ENCODE data around the gene FAM81A.
"Not testable (repeated sequence)": the region's sequence is repeated elsewhere in the genome, so short reads cannot be mapped to it uniquely, and the experiment has no call there.

The FAM81A gene

GRCh38 chr15:59406446-59406845, 31.5 kb upstream of the FAM81A start:
- Histone ChIP-seq H3K9me3 (ENCODE audit: low read length) (no peaks in the 10 kb centered on the region), H3K4me3 (ENCODE audit: low read length) (no peak overlapping the region), H2AFZ (ENCODE audit: low read depth, low read length) (no peak overlapping the region), H3K4me1 (ENCODE audit: insufficient read depth, low read length) (peaks cover 8% of the 10 kb centered on the region), H3K36me3 (ENCODE audit: insufficient read depth, low read length) (no peaks in the 10 kb centered on the region), H3K27me3 (ENCODE audit: insufficient read depth, low read length) (no peaks in the 10 kb centered on the region)

GRCh38 chr15:59407946-59408345, 30.0 kb upstream of the FAM81A start:
- H3K4me3 ChIP-seq (ENCODE audit: low read length): no peak overlapping the region
- H3K27me3 ChIP-seq (ENCODE audit: insufficient read depth, low read length): no peaks in the 10 kb centered on the region
- H3K36me3 ChIP-seq (ENCODE audit: insufficient read depth, low read length): no peaks in the 10 kb centered on the region
- no peak overlapping the region for H2AFZ ChIP-seq (ENCODE audit: low read depth, low read length)
- H3K9me3 ChIP-seq (ENCODE audit: low read length): no peaks in the 10 kb centered on the region
- no peaks in the 10 kb centered on the region for H3K4me1 ChIP-seq (ENCODE audit: insufficient read depth, low read length)

- H3K4me3 ChIP-seq (ENCODE audit: low read length): no peak overlapping the region
- H2AFZ ChIP-seq (ENCODE audit: low read depth, low read length): no peak overlapping the region
- H3K27me3 ChIP-seq (ENCODE audit: insufficient read depth, low read length): no peaks in the 10 kb centered on the region
- no peaks in the 10 kb centered on the region for H3K9me3 ChIP-seq (ENCODE audit: low read length)
- H3K36me3 ChIP-seq (ENCODE audit: insufficient read depth, low read length): no peaks in the 10 kb centered on the region
- H3K4me1 ChIP-seq (ENCODE audit: insufficient read depth, low read length): no peaks in the 10 kb centered on the region
Measured at GRCh38 chr15:59410391-59410896, 27.5 kb upstream of the FAM81A start.

GRCh38 chr15:59413577-59413976, 24.4 kb upstream of the FAM81A start:
- H3K27me3 ChIP-seq (ENCODE audit: insufficient read depth, low read length): no peaks in the 10 kb centered on the region
- no peak overlapping the region for H3K4me3 ChIP-seq (ENCODE audit: low read length)
- no peaks in the 10 kb centered on the region for H3K9me3 ChIP-seq (ENCODE audit: low read length)
- H3K36me3 ChIP-seq (ENCODE audit: insufficient read depth, low read length): no peaks in the 10 kb centered on the region
- no peaks in the 10 kb centered on the region for H3K4me1 ChIP-seq (ENCODE audit: insufficient read depth, low read length)
- no peak overlapping the region for H2AFZ ChIP-seq (ENCODE audit: low read depth, low read length)

- H3K4me3 ChIP-seq (ENCODE audit: low read length): no peak overlapping the region
- H3K4me1 ChIP-seq (ENCODE audit: insufficient read depth, low read length): no peaks in the 10 kb centered on the region
- no peaks in the 10 kb centered on the region for H3K9me3 ChIP-seq (ENCODE audit: low read length)
- H3K27me3 ChIP-seq (ENCODE audit: insufficient read depth, low read length): no peaks in the 10 kb centered on the region
- no peak overlapping the region for H2AFZ ChIP-seq (ENCODE audit: low read depth, low read length)
- H3K36me3 ChIP-seq (ENCODE audit: insufficient read depth, low read length): no peaks in the 10 kb centered on the region
Measured at GRCh38 chr15:59416816-59417215, 21.2 kb upstream of the FAM81A start.

- no peak overlapping the region for H2AFZ ChIP-seq (ENCODE audit: low read depth, low read length)
- no peak overlapping the region for H3K4me3 ChIP-seq (ENCODE audit: low read length)
- no peaks in the 10 kb centered on the region for H3K27me3 ChIP-seq (ENCODE audit: insufficient read depth, low read length)
- no peaks in the 10 kb centered on the region for H3K9me3 ChIP-seq (ENCODE audit: low read length)
- H3K36me3 ChIP-seq (ENCODE audit: insufficient read depth, low read length): no peaks in the 10 kb centered on the region
- no peaks in the 10 kb centered on the region for H3K4me1 ChIP-seq (ENCODE audit: insufficient read depth, low read length)
Measured at GRCh38 chr15:59419170-59419569, 18.8 kb upstream of the FAM81A start.

- no peaks in the 10 kb centered on the region for H3K36me3 ChIP-seq (ENCODE audit: insufficient read depth, low read length)
- no peaks in the 10 kb centered on the region for H3K27me3 ChIP-seq (ENCODE audit: insufficient read depth, low read length)
- H3K4me1 ChIP-seq (ENCODE audit: insufficient read depth, low read length): no peaks in the 10 kb centered on the region
Measured at GRCh38 chr15:59420108-59420507, 17.9 kb upstream of the FAM81A start.

GRCh38 chr15:59420986-59421618, 16.9 kb upstream of the FAM81A start:
- Histone ChIP-seq H3K4me1 (ENCODE audit: insufficient read depth, low read length) (no peaks in the 10 kb centered on the region), H3K36me3 (ENCODE audit: insufficient read depth, low read length) (no peaks in the 10 kb centered on the region), H3K27me3 (ENCODE audit: insufficient read depth, low read length) (no peaks in the 10 kb centered on the region), H3K4me3 (ENCODE audit: low read length) (no peak overlapping the region), H3K9me3 (ENCODE audit: low read length) (no peaks in the 10 kb centered on the region), H2AFZ (ENCODE audit: low read depth, low read length) (no peak overlapping the region)

More at GRCh38 chr15:59420108-59420507, 17.9 kb upstream of the FAM81A start:
- Histone ChIP-seq H2AFZ (ENCODE audit: low read depth, low read length) (no peak overlapping the region), H3K9me3 (ENCODE audit: low read length) (no peaks in the 10 kb centered on the region), H3K4me3 (ENCODE audit: low read length) (no peak overlapping the region)

GRCh38 chr15:59424616-59425015, 13.4 kb upstream of the FAM81A start:
- Histone ChIP-seq H3K9me3 (ENCODE audit: low read length) (peaks cover 2% of the 10 kb centered on the region), H3K4me1 (ENCODE audit: insufficient read depth, low read length) (no peaks in the 10 kb centered on the region), H3K36me3 (ENCODE audit: insufficient read depth, low read length) (no peaks in the 10 kb centered on the region), H3K27me3 (ENCODE audit: insufficient read depth, low read length) (no peaks in the 10 kb centered on the region), H2AFZ (ENCODE audit: low read depth, low read length) (no peak overlapping the region), H3K4me3 (ENCODE audit: low read length) (no peak overlapping the region)

- H3K36me3 ChIP-seq (ENCODE audit: insufficient read depth, low read length); H3K4me1 ChIP-seq (ENCODE audit: insufficient read depth, low read length); H3K9me3 ChIP-seq (ENCODE audit: low read length); H3K27me3 ChIP-seq (ENCODE audit: insufficient read depth, low read length); H2AFZ ChIP-seq (ENCODE audit: low read depth, low read length); H3K4me3 ChIP-seq (ENCODE audit: low read length): not testable (repeated sequence)
Measured at GRCh38 chr15:59428898-59429297, 9.1 kb upstream of the FAM81A start.

- Histone ChIP-seq H3K4me1 (ENCODE audit: insufficient read depth, low read length) (peaks cover 3% of the 10 kb centered on the region), H2AFZ (ENCODE audit: low read depth, low read length) (no peak overlapping the region), H3K27me3 (ENCODE audit: insufficient read depth, low read length) (peaks cover 17% of the 10 kb centered on the region), H3K9me3 (ENCODE audit: low read length) (peaks cover 2% of the 10 kb centered on the region), H3K4me3 (ENCODE audit: low read length) (no peak overlapping the region), H3K36me3 (ENCODE audit: insufficient read depth, low read length) (no peaks in the 10 kb centered on the region)
Measured at GRCh38 chr15:59432389-59432788, 5.6 kb upstream of the FAM81A start.

- peaks cover 18% of the 10 kb centered on the region for H3K27me3 ChIP-seq (ENCODE audit: insufficient read depth, low read length)
- no peaks in the 10 kb centered on the region for H3K36me3 ChIP-seq (ENCODE audit: insufficient read depth, low read length)
- no peak overlapping the region for H3K4me3 ChIP-seq (ENCODE audit: low read length)
- peaks cover 11% of the 10 kb centered on the region for H3K4me1 ChIP-seq (ENCODE audit: insufficient read depth, low read length)
- H2AFZ ChIP-seq (ENCODE audit: low read depth, low read length): no peak overlapping the region
- no peaks in the 10 kb centered on the region for H3K9me3 ChIP-seq (ENCODE audit: low read length)
Measured at GRCh38 chr15:59434481-59434880, 3.5 kb upstream of the FAM81A start.

GRCh38 chr15:59436774-59437141, 1.2 kb upstream of the FAM81A start:
- H3K4me1 ChIP-seq (ENCODE audit: insufficient read depth, low read length): peaks cover 11% of the 10 kb centered on the region
- no peak overlapping the region for H3K4me3 ChIP-seq (ENCODE audit: low read length)
- peak overlapping the region; percentile 60 for H2AFZ ChIP-seq (ENCODE audit: low read depth, low read length)
- H3K9me3 ChIP-seq (ENCODE audit: low read length): no peaks in the 10 kb centered on the region
- no peaks in the 10 kb centered on the region for H3K36me3 ChIP-seq (ENCODE audit: insufficient read depth, low read length)
- H3K27me3 ChIP-seq (ENCODE audit: insufficient read depth, low read length): peaks cover 18% of the 10 kb centered on the region

Data from neuron (in vitro differentiated cells).